Measurements from ENCODE around the gene LUZP1.

Gene LUZP1

GRCh38 chr1:23050201-23050600 is 118.5 kb downstream of the LUZP1 start:
- TF ChIP-seq MYC (IDR thresholded peaks at IDR 0.05; ENCODE audit: low read depth, low read length) = no peak
- TF ChIP-seq POLR2A (IDR thresholded peaks at IDR 0.05; ENCODE audit: extremely low read depth, insufficient read length) = no peak
- TF ChIP-seq, protein P1, sequence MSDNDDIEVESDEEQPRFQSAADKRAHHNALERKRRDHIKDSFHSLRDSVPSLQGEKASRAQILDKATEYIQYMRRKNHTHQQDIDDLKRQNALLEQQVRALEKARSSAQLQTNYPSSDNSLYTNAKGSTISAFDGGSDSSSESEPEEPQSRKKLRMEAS (IDR thresholded peaks at IDR 0.05; ENCODE audit: low read depth, low read length) = no peak
- TF ChIP-seq, protein P2, sequence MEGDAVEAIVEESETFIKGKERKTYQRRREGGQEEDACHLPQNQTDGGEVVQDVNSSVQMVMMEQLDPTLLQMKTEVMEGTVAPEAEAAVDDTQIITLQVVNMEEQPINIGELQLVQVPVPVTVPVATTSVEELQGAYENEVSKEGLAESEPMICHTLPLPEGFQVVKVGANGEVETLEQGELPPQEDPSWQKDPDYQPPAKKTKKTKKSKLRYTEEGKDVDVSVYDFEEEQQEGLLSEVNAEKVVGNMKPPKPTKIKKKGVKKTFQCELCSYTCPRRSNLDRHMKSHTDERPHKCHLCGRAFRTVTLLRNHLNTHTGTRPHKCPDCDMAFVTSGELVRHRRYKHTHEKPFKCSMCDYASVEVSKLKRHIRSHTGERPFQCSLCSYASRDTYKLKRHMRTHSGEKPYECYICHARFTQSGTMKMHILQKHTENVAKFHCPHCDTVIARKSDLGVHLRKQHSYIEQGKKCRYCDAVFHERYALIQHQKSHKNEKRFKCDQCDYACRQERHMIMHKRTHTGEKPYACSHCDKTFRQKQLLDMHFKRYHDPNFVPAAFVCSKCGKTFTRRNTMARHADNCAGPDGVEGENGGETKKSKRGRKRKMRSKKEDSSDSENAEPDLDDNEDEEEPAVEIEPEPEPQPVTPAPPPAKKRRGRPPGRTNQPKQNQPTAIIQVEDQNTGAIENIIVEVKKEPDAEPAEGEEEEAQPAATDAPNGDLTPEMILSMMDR (IDR thresholded peaks at IDR 0.05; ENCODE audit: low read depth, low read length) = no peak
- DNase-seq (ENCODE audit: low read depth) = no peak
- no peak overlapping the region for H3K4me3 ChIP-seq (ENCODE audit: low read depth, low read length)

DNA sequence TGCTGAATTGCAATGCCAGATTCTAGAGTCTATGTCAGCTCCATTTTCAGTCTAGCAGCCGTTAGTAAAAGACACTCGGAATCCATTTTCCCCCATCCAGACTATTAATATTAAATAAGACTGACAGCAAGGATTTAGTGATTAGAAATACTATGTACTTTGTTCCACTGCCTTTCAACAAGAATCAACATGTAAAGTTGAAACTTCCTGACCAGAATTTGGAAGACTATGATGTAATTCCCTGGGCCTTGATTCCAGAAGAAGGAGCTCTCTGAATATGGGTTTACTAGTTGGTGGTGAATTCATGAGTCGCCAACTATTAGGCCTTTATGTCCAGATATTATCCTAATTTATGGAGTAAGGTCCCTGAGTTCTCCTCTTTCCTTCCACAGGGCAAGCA is 124.6 kb downstream of the LUZP1 start:
- TF ChIP-seq MYC (IDR thresholded peaks at IDR 0.05; ENCODE audit: low read depth, low read length) (no peak), POLR2A (IDR thresholded peaks at IDR 0.05; ENCODE audit: extremely low read depth, insufficient read length) (no peak)
- TF ChIP-seq, protein P2 (IDR thresholded peaks at IDR 0.05; ENCODE audit: low read depth, low read length) = no peak
- TF ChIP-seq, protein P1 (IDR thresholded peaks at IDR 0.05; ENCODE audit: low read depth, low read length) = no peak
- DNase-seq (ENCODE audit: low read depth) = no peak
- H3K4me3 ChIP-seq (ENCODE audit: low read depth, low read length) = no peak overlapping the region

GRCh38 chr1:23040509-23040908 is 128.1 kb downstream of the LUZP1 start:
- no peak for DNase-seq (ENCODE audit: low read depth)
- H3K4me3 ChIP-seq (ENCODE audit: low read depth, low read length) = no peak overlapping the region
- TF ChIP-seq, protein P2 (IDR thresholded peaks at IDR 0.05; ENCODE audit: low read depth, low read length) = no peak
- TF ChIP-seq MYC (IDR thresholded peaks at IDR 0.05; ENCODE audit: low read depth, low read length) (no peak), POLR2A (IDR thresholded peaks at IDR 0.05; ENCODE audit: extremely low read depth, insufficient read length) (no peak)
- TF ChIP-seq, protein P1 (IDR thresholded peaks at IDR 0.05; ENCODE audit: low read depth, low read length) = no peak

DNA sequence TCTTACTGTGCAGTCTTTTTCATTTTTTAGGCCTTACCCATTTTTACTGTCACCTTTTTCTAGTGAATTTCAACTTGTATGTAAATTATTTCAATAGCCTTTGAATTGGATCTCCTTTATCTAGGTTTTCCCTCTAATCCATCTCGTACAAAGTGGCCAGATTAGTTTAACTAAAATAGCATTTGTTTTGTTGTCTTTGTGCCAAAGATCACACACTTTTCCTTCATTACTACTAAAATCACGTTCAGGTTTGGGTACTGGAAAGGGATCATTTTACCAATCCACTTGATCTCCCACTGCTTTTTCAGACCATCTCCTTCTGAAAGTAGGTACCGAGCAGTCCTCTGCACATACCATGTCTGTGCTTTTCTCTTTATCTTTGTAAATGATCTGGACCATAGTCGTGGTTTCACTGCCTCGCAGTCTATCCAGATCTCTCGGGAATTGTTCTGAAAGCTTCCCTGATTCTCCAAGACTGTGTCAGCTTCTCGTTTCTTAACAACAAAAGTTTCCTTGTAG is 129.3 kb downstream of the LUZP1 start:
- TF ChIP-seq POLR2A (IDR thresholded peaks at IDR 0.05; ENCODE audit: extremely low read depth, insufficient read length) (no peak), MYC (IDR thresholded peaks at IDR 0.05; ENCODE audit: low read depth, low read length) (no peak)
- TF ChIP-seq, protein P1 (IDR thresholded peaks at IDR 0.05; ENCODE audit: low read depth, low read length) = no peak
- TF ChIP-seq, protein P2 (IDR thresholded peaks at IDR 0.05; ENCODE audit: low read depth, low read length) = no peak
- no peak overlapping the region for H3K4me3 ChIP-seq (ENCODE audit: low read depth, low read length)
- no peak for DNase-seq (ENCODE audit: low read depth)

- no peak overlapping the region for H3K4me3 ChIP-seq (ENCODE audit: low read depth, low read length)
- no peak for DNase-seq (ENCODE audit: low read depth)
- TF ChIP-seq, protein P2 (IDR thresholded peaks at IDR 0.05; ENCODE audit: low read depth, low read length) = no peak
- no peak for TF ChIP-seq POLR2A (IDR thresholded peaks at IDR 0.05; ENCODE audit: extremely low read depth, insufficient read length)
Observed at GRCh38 chr1:23037081-23037740, 131.4 kb downstream of the LUZP1 start.

Measured in NB4 (cell line).